Osteoblast (primary cell): Measurements from ENCODE around the gene LRP2. TPM values are rescaled to one million over a fixed set of nuclear protein-coding genes. Genes with fewer than 3 reads are reported as not detected.

Experiments
- DNase-seq: peaks from one replicate; pipeline ENCODE4 v3.0.0; 2011; ENCODE audit warnings: low spot score, mixed read lengths; ENCODE audit not compliant: insufficient read length; ENCODE audit errors: missing footprints
- H2AFZ ChIP-seq: 2 replicates; pipeline ENCODE4 v1.6.0; 2011; ENCODE audit warnings: mild to moderate bottlenecking, low read length
- H3K27ac ChIP-seq: 2 replicates; pipeline ENCODE4 v1.5.1; 2011; ENCODE audit warnings: mild to moderate bottlenecking, low read depth, low read length, moderate library complexity
- H3K27me3 ChIP-seq: 2 replicates; pipeline ENCODE4 v1.6.0; 2012; ENCODE audit warnings: mild to moderate bottlenecking, control low read depth, inconsistent platforms, low read length, moderate library complexity; ENCODE audit not compliant: insufficient read depth
- H3K36me3 ChIP-seq: 2 replicates; pipeline ENCODE4 v1.5.1; 2011; ENCODE audit warnings: mild to moderate bottlenecking, low read length, control low read depth, moderate library complexity; ENCODE audit not compliant: insufficient read depth
- H3K4me1 ChIP-seq: 2 replicates; pipeline ENCODE4 v1.5.1; 2011; ENCODE audit warnings: mild to moderate bottlenecking, low read length, control low read depth, moderate library complexity; ENCODE audit not compliant: insufficient read depth
- H3K4me2 ChIP-seq: 2 replicates; pipeline ENCODE4 v1.6.0; 2011; ENCODE audit warnings: mild to moderate bottlenecking, low read length; ENCODE audit not compliant: insufficient read depth
- H3K4me3 ChIP-seq: fragments of 200-600 bp; sonication (generic); 3 replicates; pipeline ENCODE4 v1.5.1; 2012; ENCODE audit warnings: mild to moderate bottlenecking, low read length, inconsistent platforms; ENCODE audit not compliant: insufficient read depth
- H3K79me2 ChIP-seq: 2 replicates; pipeline ENCODE4 v1.6.0; 2012; ENCODE audit warnings: mild to moderate bottlenecking, low read length, control low read depth, inconsistent platforms; ENCODE audit not compliant: insufficient read depth
- H3K9me3 ChIP-seq: 2 replicates; pipeline ENCODE4 v1.5.1; 2011; ENCODE audit warnings: low read depth, low read length, control low read depth
- H4K20me1 ChIP-seq: 2 replicates; pipeline ENCODE4 v1.6.0; 2012; ENCODE audit warnings: mild to moderate bottlenecking, low read length, control low read depth; ENCODE audit not compliant: insufficient read depth
- total RNA-seq: library from RNA; depleted of rRNA; stranded (reverse); fragments of >200 nt; gene quantifications from 2 replicates; pipeline ENCODE4 v1.2.3, GENCODE V29; 2012
- TF ChIP-seq, protein P1 (sequence below): IDR thresholded peaks from 2 replicates; pipeline ENCODE4 v1.5.1; 2011; ENCODE audit warnings: mild to moderate bottlenecking, low read depth, low read length, moderate library complexity; ENCODE audit errors: extremely low read depth

Gene LRP2
- total RNA-seq, 1 donor, result not detected

DNA sequence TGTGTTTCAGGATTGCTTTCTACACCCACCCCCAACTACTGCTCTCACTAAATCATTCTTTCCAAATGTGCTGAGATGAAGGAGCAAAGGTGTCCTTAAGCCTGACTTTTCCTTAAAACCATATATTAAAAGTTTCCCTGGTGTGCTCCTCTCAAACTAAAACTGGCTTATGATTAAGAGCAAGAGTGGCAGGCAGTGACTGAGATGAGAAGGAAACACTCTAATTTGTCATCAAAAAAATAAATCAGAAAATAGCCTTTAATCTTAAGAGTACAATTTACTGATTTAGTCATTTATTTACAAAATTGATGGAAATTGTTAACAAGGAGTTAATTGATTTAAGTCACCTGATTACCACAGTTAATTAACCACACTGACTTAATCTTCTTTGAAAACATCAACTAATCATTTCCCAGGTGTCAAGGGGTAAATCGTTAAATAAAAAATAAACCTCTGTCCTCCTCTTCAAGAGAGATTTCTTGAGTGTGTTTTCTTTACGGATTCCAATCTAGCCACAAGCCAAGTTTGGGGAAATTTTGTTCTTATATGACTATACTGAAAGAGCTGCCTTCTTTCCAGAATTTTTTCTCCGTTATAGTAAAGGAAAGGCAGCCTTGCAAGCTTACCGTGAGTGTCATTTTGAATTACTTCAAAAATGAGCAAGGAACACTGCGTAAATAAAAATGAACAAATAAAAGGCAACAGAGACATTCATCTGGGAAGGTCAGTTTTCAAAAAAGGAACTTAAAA lies 17.4 kb downstream of the LRP2 start:
- H3K9me3 ChIP-seq, result no peaks in the 10 kb centered on the region
- no peaks in the 10 kb centered on the region for H3K79me2 ChIP-seq
- TF ChIP-seq, protein P1, sequence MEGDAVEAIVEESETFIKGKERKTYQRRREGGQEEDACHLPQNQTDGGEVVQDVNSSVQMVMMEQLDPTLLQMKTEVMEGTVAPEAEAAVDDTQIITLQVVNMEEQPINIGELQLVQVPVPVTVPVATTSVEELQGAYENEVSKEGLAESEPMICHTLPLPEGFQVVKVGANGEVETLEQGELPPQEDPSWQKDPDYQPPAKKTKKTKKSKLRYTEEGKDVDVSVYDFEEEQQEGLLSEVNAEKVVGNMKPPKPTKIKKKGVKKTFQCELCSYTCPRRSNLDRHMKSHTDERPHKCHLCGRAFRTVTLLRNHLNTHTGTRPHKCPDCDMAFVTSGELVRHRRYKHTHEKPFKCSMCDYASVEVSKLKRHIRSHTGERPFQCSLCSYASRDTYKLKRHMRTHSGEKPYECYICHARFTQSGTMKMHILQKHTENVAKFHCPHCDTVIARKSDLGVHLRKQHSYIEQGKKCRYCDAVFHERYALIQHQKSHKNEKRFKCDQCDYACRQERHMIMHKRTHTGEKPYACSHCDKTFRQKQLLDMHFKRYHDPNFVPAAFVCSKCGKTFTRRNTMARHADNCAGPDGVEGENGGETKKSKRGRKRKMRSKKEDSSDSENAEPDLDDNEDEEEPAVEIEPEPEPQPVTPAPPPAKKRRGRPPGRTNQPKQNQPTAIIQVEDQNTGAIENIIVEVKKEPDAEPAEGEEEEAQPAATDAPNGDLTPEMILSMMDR, result no peak
- no peaks in the 10 kb centered on the region for H4K20me1 ChIP-seq
- no peaks in the 10 kb centered on the region for H3K4me1 ChIP-seq
- peaks cover 2% of the 10 kb centered on the region for H3K27me3 ChIP-seq
- H3K27ac ChIP-seq, result no peak overlapping the region
- no peak overlapping the region for H3K4me2 ChIP-seq
- H3K36me3 ChIP-seq, result no peaks in the 10 kb centered on the region
- DNase-seq, result no peak
- no peak overlapping the region for H2AFZ ChIP-seq
- no peak overlapping the region for H3K4me3 ChIP-seq

DNA sequence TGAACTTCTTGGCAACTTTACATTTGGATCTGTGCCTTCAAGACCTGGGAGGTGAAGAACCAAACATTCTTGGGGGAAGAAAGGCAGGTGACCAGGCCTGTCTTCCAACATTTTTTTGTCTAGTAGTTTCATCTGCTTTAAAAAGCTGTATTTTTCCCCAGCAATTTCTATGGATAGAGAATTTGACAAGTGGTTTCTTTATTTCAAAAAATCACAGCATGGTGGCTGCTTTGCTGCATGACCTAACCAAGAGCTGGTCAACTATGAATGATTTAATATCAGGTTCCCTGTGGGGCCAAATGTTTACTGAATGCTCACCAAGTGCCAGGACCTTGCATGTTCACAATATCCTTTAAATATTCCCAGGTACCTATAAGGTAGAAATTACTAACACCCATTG lies 19.1 kb downstream of the LRP2 start:
- no peaks in the 10 kb centered on the region for H3K4me1 ChIP-seq
- DNase-seq, result no peak
- H3K27me3 ChIP-seq, result peaks cover 2% of the 10 kb centered on the region
- H3K9me3 ChIP-seq, result no peaks in the 10 kb centered on the region
- H3K79me2 ChIP-seq, result no peaks in the 10 kb centered on the region
- TF ChIP-seq, protein P1, result no peak
- H3K36me3 ChIP-seq, result no peaks in the 10 kb centered on the region
- no peak overlapping the region for H3K27ac ChIP-seq
- H3K4me2 ChIP-seq, result no peak overlapping the region
- H2AFZ ChIP-seq, result no peak overlapping the region
- H4K20me1 ChIP-seq, result no peaks in the 10 kb centered on the region
- H3K4me3 ChIP-seq, result no peak overlapping the region

DNA sequence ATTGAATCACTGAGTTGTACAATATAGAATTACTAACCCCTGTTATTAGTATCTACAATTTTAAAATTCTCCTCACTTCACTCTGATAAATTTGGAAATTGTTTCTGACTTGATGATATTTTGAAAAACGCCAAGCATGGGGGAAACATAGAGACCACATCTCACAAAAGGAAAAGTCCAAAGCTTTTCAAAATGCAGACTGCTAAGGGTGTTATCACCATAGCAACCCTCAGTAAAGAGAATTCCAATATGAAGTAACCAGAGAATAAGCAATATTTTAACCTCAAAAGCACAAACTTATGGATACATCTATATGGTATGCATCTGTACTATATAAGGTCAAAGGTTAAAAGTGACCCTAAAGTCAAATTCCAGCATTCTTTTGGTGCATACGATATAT lies 22.7 kb downstream of the LRP2 start:
- Histone ChIP-seq H3K4me2 (no peak overlapping the region), H4K20me1 (no peaks in the 10 kb centered on the region), H3K4me1 (no peaks in the 10 kb centered on the region), H3K27me3 (no peaks in the 10 kb centered on the region), H3K79me2 (no peaks in the 10 kb centered on the region), H3K36me3 (no peaks in the 10 kb centered on the region), H3K9me3 (no peaks in the 10 kb centered on the region), H3K4me3 (no peak overlapping the region), H3K27ac (no peak overlapping the region), H2AFZ (no peak overlapping the region)
- TF ChIP-seq, protein P1, result no peak
- no peak for DNase-seq

DNA sequence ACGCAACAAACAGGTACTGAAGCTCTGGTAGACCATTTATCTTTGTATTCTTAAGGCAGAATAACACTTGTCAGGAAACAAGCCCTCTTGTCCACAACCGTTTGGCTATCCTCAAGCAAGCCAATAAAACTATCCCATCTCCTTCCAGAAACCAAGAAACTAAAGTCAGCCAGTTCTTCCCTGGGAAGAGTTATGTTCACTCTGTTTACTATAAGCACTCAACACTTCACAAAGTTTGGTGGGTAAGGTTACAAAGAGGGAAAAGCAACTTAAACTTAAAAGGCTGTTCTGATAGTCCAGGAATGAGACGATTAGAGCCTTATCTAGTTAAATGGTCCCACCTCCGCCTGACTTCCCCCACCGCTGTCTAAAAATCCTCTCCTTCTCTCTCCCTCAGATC lies 25.6 kb downstream of the LRP2 start:
- TF ChIP-seq, protein P1, result no peak
- H3K4me3 ChIP-seq, result no peak overlapping the region
- no peaks in the 10 kb centered on the region for H3K36me3 ChIP-seq

More for the DNA sequence above, 25.6 kb downstream of the LRP2 start:
- no peak overlapping the region for H2AFZ ChIP-seq
- no peaks in the 10 kb centered on the region for H3K79me2 ChIP-seq
- no peaks in the 10 kb centered on the region for H3K9me3 ChIP-seq
- H3K4me1 ChIP-seq, result no peaks in the 10 kb centered on the region
- no peak overlapping the region for H3K27ac ChIP-seq
- DNase-seq, result no peak
- H3K27me3 ChIP-seq, result no peaks in the 10 kb centered on the region
- no peak overlapping the region for H3K4me2 ChIP-seq
- no peaks in the 10 kb centered on the region for H4K20me1 ChIP-seq
